ENCODE measurements around the gene EDARADD. TPM values are rescaled to one million over a fixed set of nuclear protein-coding genes. Genes with fewer than 3 reads are reported as not detected.

Gene EDARADD
- total RNA-seq, 1 experiment from 2014 or later: 0.91 TPM

GRCh38 chr1:236507022-236507700, 113.1 kb downstream of the EDARADD start:
- no peak for ATAC-seq
- Histone ChIP-seq H2AFZ (ENCODE audit: low read length) (no peak overlapping the region), H3K9me3 (ENCODE audit: low read length) (no peaks in the 10 kb centered on the region), H3K36me3 (ENCODE audit: low read depth, low read length) (no peaks in the 10 kb centered on the region), H3K27ac (ENCODE audit: low read length) (no peak overlapping the region), H3K27me3 (ENCODE audit: low read length) (no peaks in the 10 kb centered on the region), H3K79me2 (ENCODE audit: low read length) (no peaks in the 10 kb centered on the region), H3K4me2 (ENCODE audit: low read length) (no peak overlapping the region), H3K4me3 (ENCODE audit: low read length) (no peak overlapping the region), H3K4me1 (ENCODE audit: insufficient read depth, low read length) (peaks cover 13% of the 10 kb centered on the region), H3F3A (ENCODE audit: low read length, unreplicated experiment) (no peaks in the 10 kb centered on the region), H3K9me2 (replicated peaks; ENCODE audit: low read length) (no peaks in the 10 kb centered on the region), H4K20me1 (ENCODE audit: low read length) (no peaks in the 10 kb centered on the region), H3K9ac (ENCODE audit: low read length) (no peak overlapping the region)
- intact Hi-C loops (cut with micrococcal nuclease): no loop called here
- ChIA-PET CTCF (no interaction called here), POLR2A (ENCODE audit: unreplicated experiment) (no interaction called here)
- TF ChIP-seq EZH2 (IDR thresholded peaks at IDR 0.05; ENCODE audit: low read length, unreplicated experiment) (no peak), EZH2phosphoT487 (IDR thresholded peaks at IDR 0.05; ENCODE audit: borderline replicate concordance, low read length) (no peak), CTCF (conservative IDR thresholded peaks at IDR 0.05; ENCODE audit: low read depth, low read length) (no peak)
- no TSS peak for BruUV-seq (replicated peaks)
- DNase-seq: no peak

- Histone ChIP-seq H2AFZ (ENCODE audit: low read length) (no peak overlapping the region), H3K9me3 (ENCODE audit: low read length) (no peaks in the 10 kb centered on the region), H3K4me3 (ENCODE audit: low read length) (no peak overlapping the region), H3F3A (ENCODE audit: low read length, unreplicated experiment) (no peaks in the 10 kb centered on the region), H3K36me3 (ENCODE audit: low read depth, low read length) (no peaks in the 10 kb centered on the region), H3K27ac (ENCODE audit: low read length) (no peak overlapping the region), H4K20me1 (ENCODE audit: low read length) (no peaks in the 10 kb centered on the region), H3K79me2 (ENCODE audit: low read length) (no peaks in the 10 kb centered on the region), H3K9me2 (replicated peaks; ENCODE audit: low read length) (no peaks in the 10 kb centered on the region), H3K9ac (ENCODE audit: low read length) (no peak overlapping the region), H3K4me2 (ENCODE audit: low read length) (no peak overlapping the region), H3K4me1 (ENCODE audit: insufficient read depth, low read length) (peaks cover under 1% of the 10 kb centered on the region; the same call in 1 of the 2 replicates), H3K27me3 (ENCODE audit: low read length) (no peaks in the 10 kb centered on the region)
- no TSS peak for BruUV-seq (replicated peaks)
- intact Hi-C loops (cut with micrococcal nuclease): no loop called here
- no peak for ATAC-seq
- no peak for DNase-seq
- ChIA-PET CTCF (no interaction called here), POLR2A (ENCODE audit: unreplicated experiment) (no interaction called here)
- no peak for TF ChIP-seq EZH2phosphoT487 (IDR thresholded peaks at IDR 0.05; ENCODE audit: borderline replicate concordance, low read length)
- no peak for TF ChIP-seq EZH2 (IDR thresholded peaks at IDR 0.05; ENCODE audit: low read length, unreplicated experiment)
- TF ChIP-seq CTCF (conservative IDR thresholded peaks at IDR 0.05; ENCODE audit: low read depth, low read length): no peak
These were observed 114.5 kb downstream of the EDARADD start for GRCh38 chr1:236508593-236509027.

- ATAC-seq (no peak), DNase-seq (no peak)
- no peak overlapping the region for H2AFZ ChIP-seq (ENCODE audit: low read length)
- H3K9ac ChIP-seq (ENCODE audit: low read length): no peak overlapping the region
- H3K9me3 ChIP-seq (ENCODE audit: low read length): no peaks in the 10 kb centered on the region
- H3K4me1 ChIP-seq (ENCODE audit: insufficient read depth, low read length): no peaks in the 10 kb centered on the region
- H3K4me2 ChIP-seq (ENCODE audit: low read length): no peak overlapping the region
- H3K79me2 ChIP-seq (ENCODE audit: low read length): no peaks in the 10 kb centered on the region
- ChIA-PET CTCF (no interaction called here), POLR2A (ENCODE audit: unreplicated experiment) (no interaction called here)
- no peaks in the 10 kb centered on the region for H3F3A ChIP-seq (ENCODE audit: low read length, unreplicated experiment)
- no peaks in the 10 kb centered on the region for H3K27me3 ChIP-seq (ENCODE audit: low read length)
- TF ChIP-seq CTCF (conservative IDR thresholded peaks at IDR 0.05; ENCODE audit: low read depth, low read length) (no peak), EZH2phosphoT487 (IDR thresholded peaks at IDR 0.05; ENCODE audit: borderline replicate concordance, low read length) (no peak), EZH2 (IDR thresholded peaks at IDR 0.05; ENCODE audit: low read length, unreplicated experiment) (no peak)
- H3K4me3 ChIP-seq (ENCODE audit: low read length): no peak overlapping the region
- H3K27ac ChIP-seq (ENCODE audit: low read length): no peak overlapping the region
- no TSS peak for BruUV-seq (replicated peaks)
- no peaks in the 10 kb centered on the region for H4K20me1 ChIP-seq (ENCODE audit: low read length)
- no peaks in the 10 kb centered on the region for H3K36me3 ChIP-seq (ENCODE audit: low read depth, low read length)
- intact Hi-C loops (cut with micrococcal nuclease): no loop called here
- H3K9me2 ChIP-seq (replicated peaks; ENCODE audit: low read length): no peaks in the 10 kb centered on the region
These were observed 115.1 kb downstream of the EDARADD start for GRCh38 chr1:236509203-236509602.

Measured in PC-3 (cell line).